ENCODE data around the gene TLN1. TPM values are rescaled to one million over a fixed set of nuclear protein-coding genes. Genes with fewer than 3 reads are reported as not detected.

The TLN1 gene
- total and polyA plus RNA-seq, 2 of the 4 experiments (the other 2 are of a cell fraction): 228 to 346 TPM

- Histone ChIP-seq H3K23ac (ENCODE audit: low read depth, low read length) (0 out of 2 replicates have a peak overlapping the region, but pooled peaks have one; percentile 1), H3K4ac (ENCODE audit: low read depth, low read length) (peak overlapping the region; percentile 12), H2AK9ac (replicated peaks; ENCODE audit: low read depth, low read length, poor library complexity) (no peak overlapping the region), H3K27me3 (ENCODE audit: control insufficient read depth, insufficient read depth, low read length) (no peaks in the 10 kb centered on the region), H4K8ac (ENCODE audit: low read depth in 2 of 2, low read length in 2 of 2) (peak overlapping the region in 1 of 2 experiments; percentile 63; a peak in 1 of 4 replicates), H2AFZ (replicated peaks; ENCODE audit: low read length, poor library complexity) (no peak overlapping the region), H4K91ac (ENCODE audit: insufficient read depth, low read depth, low read length) (peak overlapping the region; percentile 36; the same call in 1 of the 2 replicates), H4K5ac (ENCODE audit: low read depth, low read length) (no peak overlapping the region), H3K9me3 (ENCODE audit: control insufficient read depth, insufficient read depth, low read length) (no peaks in the 10 kb centered on the region), H2BK15ac (ENCODE audit: low read depth, low read length) (peak overlapping the region; percentile 46; the same call in 2 of the 3 replicates), H4K20me1 (ENCODE audit: insufficient read depth, low read length) (no peaks in the 10 kb centered on the region), H3K79me1 (ENCODE audit: low read depth in 1 of 2, low read length in 2 of 2) (peaks cover 20 to 37% of the 10 kb centered on the region in 2 experiments; a peak in 3 of 4 replicates), H3K9me1 (ENCODE audit: insufficient read depth, low read length) (peaks cover 29% of the 10 kb centered on the region), H3K4me2 (ENCODE audit: low read depth, low read length) (no peak overlapping the region), H2BK5ac (ENCODE audit: low read depth, low read length, poor library complexity, severe bottlenecking) (no peak overlapping the region), H3K27ac (ENCODE audit: insufficient read depth, low read length) (no peak overlapping the region), H3K36me3 (ENCODE audit: control insufficient read depth, insufficient read depth, low read length) (no peaks in the 10 kb centered on the region), H3K4me1 (ENCODE audit: control insufficient read depth, insufficient read depth, low read length) (peaks cover 22% of the 10 kb centered on the region), H3K4me3 (ENCODE audit: insufficient read depth, low read depth, low read length) (no peak overlapping the region), H3K56ac (ENCODE audit: extremely low read depth, insufficient read depth, low read length) (no peak overlapping the region), H2BK120ac (ENCODE audit: low read depth, low read length) (0 out of 2 replicates have a peak overlapping the region, but pooled peaks have one; percentile 0), H2AK5ac (ENCODE audit: low read depth, low read length) (peak overlapping the region; percentile 12; the same call in 1 of the 2 replicates), H2BK20ac (ENCODE audit: low read depth, low read length) (no peak overlapping the region), H3K9ac (ENCODE audit: low read depth, low read length) (no peak overlapping the region), H3K18ac (ENCODE audit: low read depth, low read length) (no peak overlapping the region), H3K14ac (replicated peaks; ENCODE audit: low read depth, low read length) (0 out of 2 replicates have a peak overlapping the region, but pooled peaks have one; percentile 0)
- no peak for ATAC-seq (ENCODE audit: low read depth)
- dilution Hi-C loops (cut with HindIII; ENCODE audit: low sequenced_read_pairs, unreplicated experiment) (no loop called here), in situ Hi-C loops (cut with MboI; ENCODE audit: low sequenced_read_pairs) (no loop called here), intact Hi-C loops (cut with micrococcal nuclease) (no loop called here)
- WGBS, 2 experiments (ENCODE audit: extremely low coverage in 2 of 2, insufficient read length in 1 of 2): 90% methylated on average over 2 of the region's 5 CpGs; no CpG with 5 or more reads in 1 of the 2 experiments
- TF ChIP-seq RCOR1 (IDR thresholded peaks at IDR 0.05; ENCODE audit: insufficient replicate concordance, low read length) (no peak), MXI1 (IDR thresholded peaks at IDR 0.05; ENCODE audit: borderline replicate concordance, low read depth, low read length) (no peak), USF2 (IDR thresholded peaks at IDR 0.05; ENCODE audit: low read depth, low read length) (no peak), MAZ (IDR thresholded peaks at IDR 0.05; ENCODE audit: borderline replicate concordance, low read depth, low read length) (no peak), CEBPB (IDR thresholded peaks at IDR 0.05; ENCODE audit: low read depth, low read length) (no peak), BHLHE40 (IDR thresholded peaks at IDR 0.05; ENCODE audit: low read depth, low read length) (no peak), SMC3 (IDR thresholded peaks at IDR 0.05; ENCODE audit: low read depth, low read length) (no peak), MAFK (IDR thresholded peaks at IDR 0.05; ENCODE audit: low read depth, low read length) (no peak), POLR2A (IDR thresholded peaks at IDR 0.05; ENCODE audit: low read depth, low read length) (no peak), ELK1 (IDR thresholded peaks at IDR 0.05; ENCODE audit: borderline replicate concordance, low read depth, low read length) (no peak), NFE2L2 (IDR thresholded peaks at IDR 0.05; ENCODE audit: low read depth, low read length) (no peak), RAD21 (IDR thresholded peaks at IDR 0.05; ENCODE audit: low read length) (no peak), FOS (IDR thresholded peaks at IDR 0.05; ENCODE audit: low read depth, low read length) (no peak), RFX5 (IDR thresholded peaks at IDR 0.05; ENCODE audit: low read depth, low read length) (no peak), CHD1 (IDR thresholded peaks at IDR 0.05; ENCODE audit: low read depth, low read length) (no peak)
- TF ChIP-seq, protein P1, sequence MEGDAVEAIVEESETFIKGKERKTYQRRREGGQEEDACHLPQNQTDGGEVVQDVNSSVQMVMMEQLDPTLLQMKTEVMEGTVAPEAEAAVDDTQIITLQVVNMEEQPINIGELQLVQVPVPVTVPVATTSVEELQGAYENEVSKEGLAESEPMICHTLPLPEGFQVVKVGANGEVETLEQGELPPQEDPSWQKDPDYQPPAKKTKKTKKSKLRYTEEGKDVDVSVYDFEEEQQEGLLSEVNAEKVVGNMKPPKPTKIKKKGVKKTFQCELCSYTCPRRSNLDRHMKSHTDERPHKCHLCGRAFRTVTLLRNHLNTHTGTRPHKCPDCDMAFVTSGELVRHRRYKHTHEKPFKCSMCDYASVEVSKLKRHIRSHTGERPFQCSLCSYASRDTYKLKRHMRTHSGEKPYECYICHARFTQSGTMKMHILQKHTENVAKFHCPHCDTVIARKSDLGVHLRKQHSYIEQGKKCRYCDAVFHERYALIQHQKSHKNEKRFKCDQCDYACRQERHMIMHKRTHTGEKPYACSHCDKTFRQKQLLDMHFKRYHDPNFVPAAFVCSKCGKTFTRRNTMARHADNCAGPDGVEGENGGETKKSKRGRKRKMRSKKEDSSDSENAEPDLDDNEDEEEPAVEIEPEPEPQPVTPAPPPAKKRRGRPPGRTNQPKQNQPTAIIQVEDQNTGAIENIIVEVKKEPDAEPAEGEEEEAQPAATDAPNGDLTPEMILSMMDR (conservative IDR thresholded peaks at IDR 0.05; ENCODE audit: low read depth, low read length): no peak
- CTCF ChIA-PET: no interaction called here
- BruUV-seq (replicated peaks): no TSS peak
- POLR2A ChIA-PET (ENCODE audit: unreplicated experiment): no interaction called here
- DNase-seq: no peak
Measured at GRCh38 chr9:35666549-35666948, 65.4 kb downstream of the TLN1 start.
